ENCODE data around the gene NDUFB5.

The NDUFB5 gene

DNA sequence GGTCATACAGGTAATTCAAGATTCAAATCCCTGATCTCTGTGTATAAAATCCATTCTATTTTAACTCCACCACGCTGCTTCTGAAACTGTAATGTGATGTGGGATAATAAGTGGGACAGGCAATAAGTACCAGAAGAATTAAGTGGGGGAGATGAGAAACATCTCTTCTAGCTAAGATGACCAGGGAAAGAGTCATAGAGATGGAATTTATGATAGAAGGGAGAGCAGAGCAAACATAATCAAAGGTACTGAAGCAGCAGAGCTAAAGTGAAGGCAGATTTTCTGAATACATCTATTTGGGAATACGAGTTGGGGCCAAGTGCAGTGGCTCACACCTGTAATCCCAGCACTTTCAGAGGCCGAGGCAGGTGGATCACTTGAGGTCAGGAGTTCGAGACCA, 5.1 kb upstream of the NDUFB5 start:
- Histone ChIP-seq H3K27ac (ENCODE audit: low read length) (no peak overlapping the region), H3K4me1 (ENCODE audit: control insufficient read depth, insufficient read depth, low read length) (no peaks in the 10 kb centered on the region), H3K4me3 (ENCODE audit: low read length) (no peak overlapping the region), H3K9me3 (ENCODE audit: control insufficient read depth, insufficient read depth, low read length) (no peaks in the 10 kb centered on the region), H3K36me3 (ENCODE audit: control insufficient read depth, insufficient read depth, low read length) (peaks cover 6% of the 10 kb centered on the region; the same call in 1 of the 2 replicates), H3K27me3 (ENCODE audit: control insufficient read depth, insufficient read depth, low read length) (no peaks in the 10 kb centered on the region)
- no CpG with 5 or more reads among the region's 4 CpGs for WGBS (ENCODE audit: insufficient coverage, insufficient read length)
- no peak for DNase-seq (ENCODE audit: low read depth, low spot score)

DNA sequence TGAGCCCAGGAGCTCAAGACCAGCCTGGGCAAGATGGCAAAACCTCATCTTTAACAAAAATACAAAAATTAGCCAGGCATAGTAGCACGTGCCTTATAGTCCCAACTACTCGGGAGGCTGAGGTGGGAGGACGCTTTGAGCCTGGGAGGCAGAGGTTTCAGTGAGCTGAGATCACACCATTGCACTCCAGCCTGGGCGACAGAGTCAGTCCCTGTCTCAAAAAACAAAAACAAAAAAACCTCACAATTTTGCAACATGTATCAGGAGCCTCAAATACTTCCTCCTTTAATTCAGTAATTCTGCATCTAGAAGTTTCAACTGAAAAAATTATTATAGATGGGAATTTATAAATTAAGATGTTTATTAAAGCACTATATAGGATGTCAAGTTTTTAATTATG, 1.3 kb upstream of the NDUFB5 start:
- no CpG with 5 or more reads among the region's 4 CpGs for WGBS (ENCODE audit: insufficient coverage, insufficient read length)
- H3K9me3 ChIP-seq (ENCODE audit: control insufficient read depth, insufficient read depth, low read length): no peaks in the 10 kb centered on the region
- peaks cover 2% of the 10 kb centered on the region; the same call in 1 of the 2 replicates for H3K36me3 ChIP-seq (ENCODE audit: control insufficient read depth, insufficient read depth, low read length)
- H3K27me3 ChIP-seq (ENCODE audit: control insufficient read depth, insufficient read depth, low read length): no peaks in the 10 kb centered on the region
- H3K4me3 ChIP-seq (ENCODE audit: low read length): no peak overlapping the region
- H3K27ac ChIP-seq (ENCODE audit: low read length): no peak overlapping the region
- H3K4me1 ChIP-seq (ENCODE audit: control insufficient read depth, insufficient read depth, low read length): no peaks in the 10 kb centered on the region
- no peak for DNase-seq (ENCODE audit: low read depth, low spot score)

DNA sequence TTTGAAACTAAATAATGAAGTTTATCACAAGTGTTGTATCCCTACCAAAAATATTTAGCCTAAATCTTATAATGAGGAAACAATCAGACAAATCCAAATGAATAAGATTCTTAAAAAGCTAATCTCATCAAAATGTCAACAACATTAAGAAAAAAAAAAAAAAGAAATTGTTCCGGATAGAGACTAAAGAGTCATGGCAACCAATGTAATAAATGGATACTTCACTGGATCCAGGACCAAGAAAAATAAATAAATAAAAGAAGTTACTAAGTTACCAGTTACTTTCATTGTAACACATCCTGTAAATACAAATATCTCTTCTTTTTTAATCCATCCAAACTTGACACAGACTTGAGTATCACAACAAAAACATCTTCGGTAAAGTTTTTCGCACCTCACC, 763 bp upstream of the NDUFB5 start:
- H3K9me3 ChIP-seq (ENCODE audit: control insufficient read depth, insufficient read depth, low read length): no peaks in the 10 kb centered on the region
- H3K4me3 ChIP-seq (ENCODE audit: low read length): peak overlapping the region; percentile 85; the same call in 1 of the 2 replicates
- H3K36me3 ChIP-seq (ENCODE audit: control insufficient read depth, insufficient read depth, low read length): peaks cover 2% of the 10 kb centered on the region; the same call in 1 of the 2 replicates
- no peaks in the 10 kb centered on the region for H3K4me1 ChIP-seq (ENCODE audit: control insufficient read depth, insufficient read depth, low read length)
- no CpG with 5 or more reads among the region's 3 CpGs for WGBS (ENCODE audit: insufficient coverage, insufficient read length)
- DNase-seq (ENCODE audit: low read depth, low spot score): no peak
- no peak overlapping the region for H3K27ac ChIP-seq (ENCODE audit: low read length)
- H3K27me3 ChIP-seq (ENCODE audit: control insufficient read depth, insufficient read depth, low read length): no peaks in the 10 kb centered on the region

DNA sequence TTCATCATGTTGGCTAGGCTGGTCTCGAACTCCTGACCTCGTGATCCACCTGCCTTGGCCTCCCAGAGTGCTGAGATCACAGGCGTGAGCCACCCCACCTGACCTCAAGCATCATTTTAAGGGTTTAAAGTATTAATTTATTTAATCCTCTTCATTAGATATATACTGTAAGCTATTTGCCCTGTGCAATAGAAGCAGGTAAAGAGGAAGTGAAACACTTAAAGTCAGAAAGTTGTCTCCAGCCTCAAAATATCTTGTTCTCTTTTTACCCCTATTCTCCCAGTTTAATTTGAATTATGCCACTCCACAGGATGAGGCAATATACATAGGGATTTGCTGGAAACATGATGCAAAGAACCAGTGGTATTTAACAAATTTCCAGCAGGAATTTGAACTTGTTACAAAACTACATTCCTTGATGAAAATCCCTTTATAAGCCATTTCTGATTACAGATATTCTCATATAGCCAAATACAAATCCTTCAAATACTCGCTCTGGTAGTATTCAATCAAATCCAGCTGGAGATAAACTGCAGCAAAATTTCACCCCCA, 2.0 kb downstream of the NDUFB5 start:
- H3K4me1 ChIP-seq (ENCODE audit: control insufficient read depth, insufficient read depth, low read length): no peaks in the 10 kb centered on the region
- no peak overlapping the region for H3K27ac ChIP-seq (ENCODE audit: low read length)
- no peaks in the 10 kb centered on the region for H3K27me3 ChIP-seq (ENCODE audit: control insufficient read depth, insufficient read depth, low read length)
- H3K4me3 ChIP-seq (ENCODE audit: low read length): no peak overlapping the region
- DNase-seq (ENCODE audit: low read depth, low spot score): no peak
- WGBS (ENCODE audit: insufficient coverage, insufficient read length): no CpG with 5 or more reads among the region's 4 CpGs
- no peaks in the 10 kb centered on the region for H3K36me3 ChIP-seq (ENCODE audit: control insufficient read depth, insufficient read depth, low read length)
- H3K9me3 ChIP-seq (ENCODE audit: control insufficient read depth, insufficient read depth, low read length): no peaks in the 10 kb centered on the region

DNA sequence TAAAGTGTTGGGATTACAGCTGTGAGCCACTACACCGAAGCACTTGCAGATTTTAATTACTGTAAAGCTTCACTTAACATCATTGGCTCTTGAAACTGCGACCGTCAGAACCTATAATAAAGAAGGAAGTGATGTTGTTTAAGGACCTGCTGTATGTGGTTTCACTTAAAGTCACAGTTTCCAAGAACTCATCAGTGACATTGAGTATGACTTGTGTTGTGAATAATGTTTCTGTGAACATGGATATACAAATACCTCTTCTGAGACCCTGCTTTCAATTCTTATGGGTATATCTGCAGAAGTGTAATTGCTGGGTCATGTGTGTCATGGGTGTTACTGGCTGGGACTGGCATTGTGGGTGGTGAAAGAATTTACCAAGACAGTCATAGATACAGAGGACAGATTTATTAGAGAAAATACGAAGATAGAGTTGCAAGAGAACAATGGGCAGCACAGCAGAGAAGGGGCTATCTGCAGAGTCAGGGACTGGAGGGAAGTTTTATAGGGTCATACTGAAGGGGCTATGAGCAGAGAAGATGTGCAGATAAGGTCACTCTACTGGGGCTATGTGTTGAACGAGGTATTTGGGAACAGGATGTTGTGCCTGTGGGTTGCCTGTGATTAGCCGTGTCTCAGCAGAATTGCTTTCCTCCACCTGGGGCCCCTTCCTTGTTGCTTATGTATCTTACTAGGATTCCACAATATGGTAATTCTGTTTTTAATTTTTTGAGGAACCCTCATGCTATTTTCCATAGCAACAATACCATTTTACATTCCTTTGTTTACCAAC, 4.5 kb downstream of the NDUFB5 start:
- no peak overlapping the region for H3K4me3 ChIP-seq (ENCODE audit: low read length)
- no peaks in the 10 kb centered on the region for H3K4me1 ChIP-seq (ENCODE audit: control insufficient read depth, insufficient read depth, low read length)
- no peak for DNase-seq (ENCODE audit: low read depth, low spot score)
- H3K36me3 ChIP-seq (ENCODE audit: control insufficient read depth, insufficient read depth, low read length): no peaks in the 10 kb centered on the region
- WGBS (ENCODE audit: insufficient coverage, insufficient read length): no CpG with 5 or more reads among the region's 6 CpGs
- H3K27me3 ChIP-seq (ENCODE audit: control insufficient read depth, insufficient read depth, low read length): no peaks in the 10 kb centered on the region
- H3K9me3 ChIP-seq (ENCODE audit: control insufficient read depth, insufficient read depth, low read length): no peaks in the 10 kb centered on the region
- H3K27ac ChIP-seq (ENCODE audit: low read length): no peak overlapping the region

DNA sequence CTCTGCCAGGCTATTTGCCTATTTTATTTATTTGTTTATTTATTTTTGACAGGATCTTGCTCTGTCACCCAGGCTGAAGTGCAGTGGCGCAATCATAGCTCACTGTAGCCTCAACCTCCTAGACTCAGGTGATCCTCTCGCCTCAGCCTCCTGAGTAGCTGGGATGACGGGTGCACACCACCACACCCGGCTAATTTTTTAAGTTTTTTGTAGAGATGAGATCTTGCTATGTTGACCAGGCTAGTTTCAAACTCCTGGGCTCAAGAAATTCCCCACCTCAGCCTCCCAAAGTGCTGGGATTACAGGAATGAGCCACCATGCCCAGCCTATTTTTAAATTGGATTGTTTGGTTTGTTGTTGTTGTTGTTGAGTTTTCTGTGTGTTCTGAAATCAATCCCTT, 5.5 kb downstream of the NDUFB5 start:
- Histone ChIP-seq H3K27ac (ENCODE audit: low read length) (no peak overlapping the region), H3K4me1 (ENCODE audit: control insufficient read depth, insufficient read depth, low read length) (no peaks in the 10 kb centered on the region), H3K36me3 (ENCODE audit: control insufficient read depth, insufficient read depth, low read length) (no peaks in the 10 kb centered on the region), H3K9me3 (ENCODE audit: control insufficient read depth, insufficient read depth, low read length) (no peaks in the 10 kb centered on the region), H3K27me3 (ENCODE audit: control insufficient read depth, insufficient read depth, low read length) (no peaks in the 10 kb centered on the region), H3K4me3 (ENCODE audit: low read length) (no peak overlapping the region)
- WGBS (ENCODE audit: insufficient coverage, insufficient read length): no CpG with 5 or more reads among the region's 4 CpGs
- no peak for DNase-seq (ENCODE audit: low read depth, low spot score)

DNA sequence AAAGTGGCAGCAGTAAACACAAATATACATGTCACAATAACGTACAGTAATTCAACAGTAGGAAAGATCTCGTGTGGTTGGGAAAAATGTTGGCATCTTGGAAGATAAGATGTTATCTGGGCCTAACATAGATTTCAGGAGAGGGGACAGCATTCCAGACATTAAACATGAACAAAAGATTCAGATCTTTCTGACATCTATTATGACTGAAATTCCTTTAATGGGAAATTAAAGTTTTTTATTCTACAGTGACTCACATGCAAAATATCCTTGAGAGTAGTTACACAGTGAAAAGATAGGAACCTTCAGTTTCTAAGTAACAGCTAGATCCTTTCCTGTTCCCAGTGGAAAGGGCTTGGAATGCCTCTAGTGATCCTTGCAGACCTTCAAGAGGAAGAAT, 9.2 kb downstream of the NDUFB5 start:
- H3K4me3 ChIP-seq (ENCODE audit: low read length): no peak overlapping the region
- H3K36me3 ChIP-seq (ENCODE audit: control insufficient read depth, insufficient read depth, low read length): no peaks in the 10 kb centered on the region
- no peaks in the 10 kb centered on the region for H3K4me1 ChIP-seq (ENCODE audit: control insufficient read depth, insufficient read depth, low read length)
- no peak overlapping the region for H3K27ac ChIP-seq (ENCODE audit: low read length)
- no peak for DNase-seq (ENCODE audit: low read depth, low spot score)
- no CpG with 5 or more reads among the region's 2 CpGs for WGBS (ENCODE audit: insufficient coverage, insufficient read length)
- no peaks in the 10 kb centered on the region for H3K27me3 ChIP-seq (ENCODE audit: control insufficient read depth, insufficient read depth, low read length)
- no peaks in the 10 kb centered on the region for H3K9me3 ChIP-seq (ENCODE audit: control insufficient read depth, insufficient read depth, low read length)

DNA sequence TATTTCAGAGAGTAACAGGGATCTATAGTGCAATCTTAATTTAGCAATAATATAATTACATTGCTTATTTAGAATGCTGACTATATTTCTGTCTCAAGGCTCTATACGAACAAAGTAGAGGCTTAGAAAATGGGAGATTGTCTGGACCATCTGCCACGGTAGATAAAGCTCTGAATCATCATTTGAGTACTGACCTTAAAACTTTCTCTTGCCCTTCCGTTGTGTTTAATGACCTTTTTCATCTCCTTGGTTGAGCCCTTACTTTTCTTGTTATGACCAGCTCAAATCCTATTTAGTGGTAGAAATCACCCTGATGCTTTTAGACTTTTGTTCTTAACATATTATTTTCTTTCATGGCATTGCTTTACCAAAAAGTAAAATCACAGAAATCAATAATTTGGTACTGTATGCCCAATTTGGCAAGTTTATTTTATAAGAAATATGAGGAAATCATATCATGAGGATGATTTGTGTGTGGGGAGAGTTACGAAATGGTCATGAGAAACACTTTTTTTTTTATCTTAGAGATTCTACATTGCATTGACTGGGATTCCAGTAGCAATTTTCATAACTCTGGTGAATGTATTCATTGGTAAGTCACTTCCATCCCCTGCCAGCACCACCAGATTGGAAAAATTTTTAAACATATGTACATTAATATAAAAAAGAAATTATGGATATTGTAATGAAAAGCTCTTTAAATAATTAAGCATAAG, 11.0 kb downstream of the NDUFB5 start:
- Histone ChIP-seq H3K36me3 (ENCODE audit: control insufficient read depth, insufficient read depth, low read length) (no peaks in the 10 kb centered on the region), H3K9me3 (ENCODE audit: control insufficient read depth, insufficient read depth, low read length) (no peaks in the 10 kb centered on the region), H3K4me3 (ENCODE audit: low read length) (no peak overlapping the region), H3K27ac (ENCODE audit: low read length) (no peak overlapping the region), H3K4me1 (ENCODE audit: control insufficient read depth, insufficient read depth, low read length) (no peaks in the 10 kb centered on the region), H3K27me3 (ENCODE audit: control insufficient read depth, insufficient read depth, low read length) (no peaks in the 10 kb centered on the region)
- DNase-seq (ENCODE audit: low read depth, low spot score): no peak
- 100% methylated on average over 1 of the region's 4 CpGs for WGBS (ENCODE audit: insufficient coverage, insufficient read length)

DNA sequence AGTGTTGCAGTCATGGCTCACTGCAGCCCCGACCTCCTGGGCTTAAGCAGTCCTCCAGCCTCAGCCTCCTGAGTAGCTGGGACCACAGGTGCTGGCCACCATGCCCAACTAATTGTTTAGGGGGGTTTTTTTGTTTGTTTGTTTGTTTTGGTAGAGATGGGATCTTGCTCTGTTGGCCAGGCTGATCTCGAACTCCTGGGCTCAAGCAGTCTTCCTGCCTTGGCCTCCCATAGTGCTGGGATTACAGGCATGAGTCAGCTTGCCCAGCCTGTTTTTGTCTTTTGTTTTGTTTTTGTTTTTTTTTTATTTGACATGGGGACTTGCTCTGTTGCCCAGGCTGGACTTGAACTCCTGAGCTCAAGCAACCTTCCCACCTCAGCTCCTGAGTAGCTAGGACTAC, 17.4 kb downstream of the NDUFB5 start:
- WGBS (ENCODE audit: insufficient coverage, insufficient read length): no CpG with 5 or more reads among the region's 2 CpGs
- Histone ChIP-seq H3K9me3 (ENCODE audit: control insufficient read depth, insufficient read depth, low read length) (no peaks in the 10 kb centered on the region), H3K27ac (ENCODE audit: low read length) (no peak overlapping the region), H3K27me3 (ENCODE audit: control insufficient read depth, insufficient read depth, low read length) (no peaks in the 10 kb centered on the region), H3K4me3 (ENCODE audit: low read length) (no peak overlapping the region), H3K36me3 (ENCODE audit: control insufficient read depth, insufficient read depth, low read length) (no peaks in the 10 kb centered on the region; the same call in 1 of the 2 replicates), H3K4me1 (ENCODE audit: control insufficient read depth, insufficient read depth, low read length) (no peaks in the 10 kb centered on the region)
- no peak for DNase-seq (ENCODE audit: low read depth, low spot score)

- no CpG with 5 or more reads among the region's 3 CpGs for WGBS (ENCODE audit: insufficient coverage, insufficient read length)
- no peaks in the 10 kb centered on the region for H3K27me3 ChIP-seq (ENCODE audit: control insufficient read depth, insufficient read depth, low read length)
- no peaks in the 10 kb centered on the region for H3K4me1 ChIP-seq (ENCODE audit: control insufficient read depth, insufficient read depth, low read length)
- H3K27ac ChIP-seq (ENCODE audit: low read length): no peak overlapping the region
- no peak overlapping the region for H3K4me3 ChIP-seq (ENCODE audit: low read length)
- DNase-seq (ENCODE audit: low read depth, low spot score): no peak
- H3K36me3 ChIP-seq (ENCODE audit: control insufficient read depth, insufficient read depth, low read length): no peaks in the 10 kb centered on the region; the same call in 1 of the 2 replicates
- no peaks in the 10 kb centered on the region for H3K9me3 ChIP-seq (ENCODE audit: control insufficient read depth, insufficient read depth, low read length)
These were observed 19.9 kb downstream of the NDUFB5 start for GRCh38 chr3:179624451-179624850.

Data from iPS DF 6.9 (cell line).